ENCODE measurements around the gene GALNT7. TPM values are rescaled to one million over a fixed set of nuclear protein-coding genes. Genes with fewer than 3 reads are reported as not detected.

The GALNT7 gene, protein sequence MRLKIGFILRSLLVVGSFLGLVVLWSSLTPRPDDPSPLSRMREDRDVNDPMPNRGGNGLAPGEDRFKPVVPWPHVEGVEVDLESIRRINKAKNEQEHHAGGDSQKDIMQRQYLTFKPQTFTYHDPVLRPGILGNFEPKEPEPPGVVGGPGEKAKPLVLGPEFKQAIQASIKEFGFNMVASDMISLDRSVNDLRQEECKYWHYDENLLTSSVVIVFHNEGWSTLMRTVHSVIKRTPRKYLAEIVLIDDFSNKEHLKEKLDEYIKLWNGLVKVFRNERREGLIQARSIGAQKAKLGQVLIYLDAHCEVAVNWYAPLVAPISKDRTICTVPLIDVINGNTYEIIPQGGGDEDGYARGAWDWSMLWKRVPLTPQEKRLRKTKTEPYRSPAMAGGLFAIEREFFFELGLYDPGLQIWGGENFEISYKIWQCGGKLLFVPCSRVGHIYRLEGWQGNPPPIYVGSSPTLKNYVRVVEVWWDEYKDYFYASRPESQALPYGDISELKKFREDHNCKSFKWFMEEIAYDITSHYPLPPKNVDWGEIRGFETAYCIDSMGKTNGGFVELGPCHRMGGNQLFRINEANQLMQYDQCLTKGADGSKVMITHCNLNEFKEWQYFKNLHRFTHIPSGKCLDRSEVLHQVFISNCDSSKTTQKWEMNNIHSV
- total RNA-seq, result 29.4 and 33.7 TPM in 2 replicates

DNA sequence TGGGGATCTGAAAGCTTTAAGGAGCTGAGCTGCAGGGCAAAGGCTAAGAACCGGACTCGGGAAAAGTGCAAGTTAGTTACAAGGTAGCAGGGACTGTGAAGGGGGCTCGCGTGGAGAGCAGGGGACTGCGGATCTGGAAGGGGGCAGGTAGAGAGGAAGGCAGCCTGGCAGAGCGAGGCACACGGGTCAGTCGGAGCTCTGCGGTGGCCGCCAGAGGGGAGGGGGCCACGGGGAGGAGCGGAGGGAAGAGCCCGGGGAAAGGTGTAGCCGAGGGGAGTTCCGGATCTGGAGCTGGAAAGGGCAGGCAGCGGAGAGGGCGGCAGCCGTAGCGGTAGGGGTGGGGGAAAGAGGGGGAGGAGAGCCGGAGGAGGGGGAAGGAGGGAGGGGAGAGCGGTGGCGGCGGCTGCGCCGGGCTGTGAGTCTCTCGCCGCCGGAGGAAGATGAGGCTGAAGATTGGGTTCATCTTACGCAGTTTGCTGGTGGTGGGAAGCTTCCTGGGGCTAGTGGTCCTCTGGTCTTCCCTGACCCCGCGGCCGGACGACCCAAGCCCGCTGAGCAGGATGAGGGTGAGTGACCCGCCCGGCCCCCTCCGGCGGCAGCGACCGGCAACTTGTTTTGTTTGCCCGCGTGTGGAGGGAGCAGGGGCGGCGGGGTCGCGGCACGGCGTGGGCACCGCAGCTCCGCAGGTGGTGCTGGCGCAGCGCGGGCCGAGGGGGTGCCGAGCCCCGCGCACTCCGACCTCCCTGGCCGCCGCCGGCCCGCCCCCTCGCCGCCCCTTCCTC lies at the start of gene GALNT7:
GALNT7 (plus strand) TSS at position 416 of the 782 bp plus-strand sequence; CDS start at position 441, 25 bp downstream.

DNA sequence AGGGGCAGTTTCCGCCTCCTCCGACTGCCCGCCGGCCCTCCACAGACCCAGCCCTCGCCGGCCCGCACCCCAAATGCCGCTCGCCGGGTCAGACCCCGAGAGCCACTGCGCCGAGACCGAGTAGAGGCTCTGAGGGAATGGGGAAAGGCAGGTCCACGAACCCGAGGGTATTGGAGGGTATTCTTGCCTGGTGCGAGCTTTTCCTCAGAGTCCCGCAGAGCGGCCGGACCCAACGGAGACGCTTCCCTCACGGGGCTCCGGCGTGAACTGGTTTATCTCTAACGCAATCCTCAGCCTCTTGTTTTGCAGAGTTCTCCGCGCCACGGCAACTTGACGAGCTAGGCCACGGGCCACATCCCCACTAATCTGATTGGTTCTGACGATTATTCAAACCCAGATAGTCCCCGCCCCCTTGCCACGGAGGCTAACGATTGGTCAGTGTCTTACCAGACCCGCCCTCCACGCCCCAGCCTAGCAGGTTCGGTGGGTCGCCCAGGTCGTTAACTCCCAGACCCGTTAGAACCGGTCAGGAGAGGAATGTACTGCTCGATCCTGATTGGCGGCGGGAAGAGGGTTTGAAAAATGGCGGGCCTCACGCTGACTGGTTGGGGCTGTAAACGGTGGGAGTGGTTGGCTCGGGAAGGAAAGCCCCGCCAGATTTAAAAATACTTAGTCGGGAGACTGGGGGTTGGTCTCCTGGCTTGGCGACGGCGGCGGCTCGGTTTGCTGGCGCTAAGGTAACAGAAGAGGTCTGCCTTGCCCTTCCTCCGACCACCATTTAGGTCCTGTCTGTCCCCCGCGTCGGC lies 165.7 kb downstream of the GALNT7 start, which contains the start of gene HMGB2:
HMGB2 (minus strand) TSS at position 274 of the 806 bp plus-strand sequence. CDS start 709 bp downstream, outside the sequence.

DNA sequence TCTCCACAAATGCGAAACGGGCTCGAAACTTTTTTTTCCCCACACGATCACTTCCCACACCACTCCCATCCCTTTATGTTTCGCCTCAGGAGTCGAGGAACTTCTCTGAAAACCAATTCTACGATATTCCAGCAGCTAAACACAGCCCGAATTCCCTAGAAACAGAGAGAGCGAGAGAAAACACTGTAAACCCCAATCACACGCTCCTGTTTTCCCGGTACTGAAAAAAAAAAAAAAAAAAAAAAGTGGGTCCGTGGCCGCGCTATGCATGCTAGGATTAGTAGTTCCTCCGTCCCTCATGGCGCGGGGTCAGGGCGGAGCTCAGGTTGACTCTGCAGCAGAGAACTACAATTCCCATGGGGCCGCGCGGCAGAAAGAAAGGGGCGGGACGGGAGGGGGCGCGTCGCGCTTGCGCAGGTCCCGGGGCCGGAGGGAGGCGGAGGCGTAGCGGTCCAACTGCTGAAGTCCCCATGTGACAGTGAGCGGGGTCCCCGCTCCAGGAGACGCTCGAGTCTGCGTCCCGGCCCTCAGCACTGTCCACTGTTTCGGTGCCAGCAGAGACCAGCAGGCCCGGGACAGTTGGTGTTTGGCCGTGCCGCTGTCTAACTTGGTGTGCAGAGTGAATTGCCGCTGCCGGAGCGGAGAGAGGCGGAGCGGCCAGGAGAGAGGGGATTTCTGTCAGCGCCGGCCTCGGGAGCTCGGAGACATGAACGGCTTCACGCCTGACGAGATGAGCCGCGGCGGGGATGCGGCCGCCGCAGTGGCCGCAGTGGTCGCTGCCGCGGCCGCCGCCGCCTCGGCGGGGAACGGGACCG lies 202.1 kb downstream of the GALNT7 start, which contains the start of gene SAP30:
SAP30 (plus strand) TSS at position 478 of the 815 bp plus-strand sequence; CDS start at position 707, 229 bp downstream.

Small RNA genes within 50 kb of the gene (small RNA-seq; reads per million reads assigned to genes)
- gene MIR548T (not detected), gene RN7SL253P (not detected)

Other genes with a start within 250 kb of the GALNT7 start
- 73.7 and 91.2 TPM in 2 replicates for gene HMGB2, start 165.5 kb downstream of the GALNT7 start, total RNA-seq
- 62.3 and 62.6 TPM in 2 replicates for gene SAP30, start 202.1 kb downstream of the GALNT7 start, total RNA-seq
- 30.1 and 44.9 TPM in 2 replicates for gene SCRG1, start 230.3 kb downstream of the GALNT7 start, total RNA-seq